HepG2 (cell line): ENCODE measurements around the gene ANAPC2. TPM values are rescaled to one million over a fixed set of nuclear protein-coding genes. Genes with fewer than 3 reads are reported as not detected.

Source experiments
- ATAD3A ChIP-seq: sonication (generic); formaldehyde crosslinking; IDR thresholded peaks from 2 replicates; pipeline ENCODE4 v1.4.0; 2020; ENCODE audit warnings: missing genetic modification reagents
- ETV5 ChIP-seq: IDR thresholded peaks from 2 replicates; pipeline ENCODE4 v1.6.1; 2018; ENCODE audit warnings: missing biosample characterization, missing genetic modification reagents, inconsistent platforms, borderline replicate concordance
- KDM5A ChIP-seq: fragments of 200-600 bp; sonication (generic); IDR thresholded peaks from 2 replicates; pipeline ENCODE4 v1.7.0; 2018; ENCODE audit warnings: antibody characterized with exemption, mild to moderate bottlenecking, low read length, borderline replicate concordance
- MED8 ChIP-seq: sonication (generic); formaldehyde crosslinking; IDR thresholded peaks from 2 replicates; pipeline ENCODE4 v1.8.1; 2023; ENCODE audit warnings: mild to moderate bottlenecking, missing genetic modification reagents; ENCODE audit not compliant: insufficient replicate concordance
- NCOA5 ChIP-seq: sonication (generic); formaldehyde crosslinking; IDR thresholded peaks from 2 replicates; pipeline ENCODE4 v1.4.0; 2020; ENCODE audit warnings: missing genetic modification reagents
- NFE2L1 ChIP-seq: sonication (generic); formaldehyde crosslinking; IDR thresholded peaks from 2 replicates; pipeline ENCODE4 v1.4.0; 2020; ENCODE audit warnings: missing genetic modification reagents, mild to moderate bottlenecking, borderline replicate concordance
- SAP130 ChIP-seq: IDR thresholded peaks from 2 replicates; pipeline ENCODE4 v1.6.1; 2016; ENCODE audit warnings: low read depth
- SOX13 ChIP-seq, 3 experiments: fragments of 450-650 bp in 1 of 3; sonication (generic) in 1 of 3; formaldehyde crosslinking in 1 of 3; IDR thresholded peaks in 2 of 3; conservative IDR thresholded peaks in 1 of 3; 2 replicates each; pipeline versions ENCODE4 v1.5.0 to v1.6.1; 2016 to 2020; ENCODE audit warnings: antibody characterized with exemption in 1 of 3, mild to moderate bottlenecking in 1 of 3, missing compliant biosample characterization in 1 of 3, missing genetic modification reagents in 1 of 3, moderate library complexity in 1 of 3
- TOE1 ChIP-seq: sonication (generic); formaldehyde crosslinking; IDR thresholded peaks from 2 replicates; pipeline ENCODE4 v1.4.0; 2020; ENCODE audit warnings: mild to moderate bottlenecking, missing genetic modification reagents
- ZNF10 ChIP-seq: sonication (generic); formaldehyde crosslinking; IDR thresholded peaks from 2 replicates; pipeline ENCODE4 v1.4.0; 2020; ENCODE audit warnings: mild to moderate bottlenecking, low read depth, missing genetic modification reagents, borderline replicate concordance
- ZNF12 ChIP-seq: sonication (generic); formaldehyde crosslinking; IDR thresholded peaks from 2 replicates; pipeline ENCODE4 v1.5.0; 2020; ENCODE audit warnings: missing genetic modification reagents
- ZNF121 ChIP-seq: sonication (generic); formaldehyde crosslinking; IDR thresholded peaks from 2 replicates; pipeline ENCODE4 v1.5.0; 2020; ENCODE audit warnings: mild to moderate bottlenecking, missing genetic modification reagents
- ZNF232 ChIP-seq: sonication (generic); formaldehyde crosslinking; IDR thresholded peaks from 2 replicates; pipeline ENCODE4 v1.4.0; 2020; ENCODE audit warnings: missing genetic modification reagents, borderline replicate concordance
- ZNF598 ChIP-seq: sonication (generic); formaldehyde crosslinking; IDR thresholded peaks from 2 replicates; pipeline ENCODE4 v1.5.1; 2020; ENCODE audit warnings: mild to moderate bottlenecking, missing genetic modification reagents, borderline replicate concordance
- polyA plus RNA-seq, 8 experiments: library from polyadenylated mRNA; depleted of rRNA in 3 of 8; stranded (reverse) in 7 of 8; unstranded in 1 of 8; fragments of >200 nt; fragmentation: Illumina TruSeq in 4 of 8; extraction: Trizol in 4 of 8; gene quantifications; 2 replicates each; pipeline versions ENCODE4 v1.2.1 to v1.2.3, GENCODE V29; 2011 to 2016; ENCODE audit warnings: low read depth in 4 of 8, missing spikeins in 1 of 8, mixed read lengths in 1 of 8; ENCODE audit not compliant: insufficient read depth in 1 of 8
- total RNA-seq, 5 experiments: library from RNA; depleted of rRNA; stranded (reverse); fragments of >200 nt; fragmentation: Illumina TruSeq; extraction: Trizol; gene quantifications; 2 replicates each; pipeline ENCODE4 v1.2.3, GENCODE V29; 2016; ENCODE audit warnings: low read depth in 1 of 5
- TF ChIP-seq, protein P1 (sequence below): sonication (generic); formaldehyde crosslinking; IDR thresholded peaks from 2 replicates; pipeline ENCODE4 v1.4.0; 2020; ENCODE audit warnings: mild to moderate bottlenecking, missing genetic modification reagents
- TF ChIP-seq, protein P2 (sequence below): sonication (generic); formaldehyde crosslinking; IDR thresholded peaks from 2 replicates; pipeline ENCODE4 v1.5.0; 2020; ENCODE audit warnings: missing genetic modification reagents
- TF ChIP-seq, protein P3 (sequence below): sonication (generic); formaldehyde crosslinking; IDR thresholded peaks from 2 replicates; pipeline ENCODE4 v1.4.0; 2020; ENCODE audit warnings: missing genetic modification reagents
- TF ChIP-seq, protein P4 (sequence below): sonication (generic); formaldehyde crosslinking; IDR thresholded peaks from 2 replicates; pipeline ENCODE4 v1.5.0; 2020; ENCODE audit warnings: mild to moderate bottlenecking, missing genetic modification reagents

ANAPC2 gene
- total and polyA plus RNA-seq, 2 of the 13 experiments (the other 11 are each of a cell fraction or from before 2014, with no cell fraction given) = 12.3 to 15.4 TPM

GRCh38 chr9:137168904-137169856 is 19.2 kb downstream of the ANAPC2 start (continued):
- TF ChIP-seq, protein P1, sequence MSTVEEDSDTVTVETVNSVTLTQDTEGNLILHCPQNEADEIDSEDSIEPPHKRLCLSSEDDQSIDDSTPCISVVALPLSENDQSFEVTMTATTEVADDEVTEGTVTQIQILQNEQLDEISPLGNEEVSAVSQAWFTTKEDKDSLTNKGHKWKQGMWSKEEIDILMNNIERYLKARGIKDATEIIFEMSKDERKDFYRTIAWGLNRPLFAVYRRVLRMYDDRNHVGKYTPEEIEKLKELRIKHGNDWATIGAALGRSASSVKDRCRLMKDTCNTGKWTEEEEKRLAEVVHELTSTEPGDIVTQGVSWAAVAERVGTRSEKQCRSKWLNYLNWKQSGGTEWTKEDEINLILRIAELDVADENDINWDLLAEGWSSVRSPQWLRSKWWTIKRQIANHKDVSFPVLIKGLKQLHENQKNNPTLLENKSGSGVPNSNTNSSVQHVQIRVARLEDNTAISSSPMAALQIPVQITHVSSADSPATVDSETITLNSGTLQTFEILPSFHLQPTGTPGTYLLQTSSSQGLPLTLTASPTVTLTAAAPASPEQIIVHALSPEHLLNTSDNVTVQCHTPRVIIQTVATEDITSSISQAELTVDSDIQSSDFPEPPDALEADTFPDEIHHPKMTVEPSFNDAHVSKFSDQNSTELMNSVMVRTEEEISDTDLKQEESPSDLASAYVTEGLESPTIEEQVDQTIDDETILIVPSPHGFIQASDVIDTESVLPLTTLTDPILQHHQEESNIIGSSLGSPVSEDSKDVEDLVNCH = no peak
- no peak for TF ChIP-seq KDM5A
- no peak for TF ChIP-seq NCOA5 (CRISPR knock-in tag)
- no peak for TF ChIP-seq ATAD3A (CRISPR knock-in tag)
- TF ChIP-seq SOX13 (IDR thresholded peaks at IDR 0.05) = no peak
- TF ChIP-seq SOX13 (CRISPR knock-in tag; conservative IDR thresholded peaks at IDR 0.05 in 1 of 2, IDR thresholded peaks at IDR 0.05 in 1 of 2) = no peak
- peak; percentile 23; the same call in 1 of the 2 replicates for TF ChIP-seq SAP130 (CRISPR knock-in tag)
- no peak for TF ChIP-seq MED8 (CRISPR knock-in tag)
- TF ChIP-seq TOE1 (CRISPR knock-in tag) = no peak
- no peak for TF ChIP-seq ZNF121 (CRISPR knock-in tag)
- no peak for TF ChIP-seq ZNF598 (CRISPR knock-in tag)
- no peak for TF ChIP-seq ZNF12
- TF ChIP-seq, protein P2, sequence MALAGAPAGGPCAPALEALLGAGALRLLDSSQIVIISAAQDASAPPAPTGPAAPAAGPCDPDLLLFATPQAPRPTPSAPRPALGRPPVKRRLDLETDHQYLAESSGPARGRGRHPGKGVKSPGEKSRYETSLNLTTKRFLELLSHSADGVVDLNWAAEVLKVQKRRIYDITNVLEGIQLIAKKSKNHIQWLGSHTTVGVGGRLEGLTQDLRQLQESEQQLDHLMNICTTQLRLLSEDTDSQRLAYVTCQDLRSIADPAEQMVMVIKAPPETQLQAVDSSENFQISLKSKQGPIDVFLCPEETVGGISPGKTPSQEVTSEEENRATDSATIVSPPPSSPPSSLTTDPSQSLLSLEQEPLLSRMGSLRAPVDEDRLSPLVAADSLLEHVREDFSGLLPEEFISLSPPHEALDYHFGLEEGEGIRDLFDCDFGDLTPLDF (CRISPR knock-in tag) = peak; percentile 68
- TF ChIP-seq, protein P3, sequence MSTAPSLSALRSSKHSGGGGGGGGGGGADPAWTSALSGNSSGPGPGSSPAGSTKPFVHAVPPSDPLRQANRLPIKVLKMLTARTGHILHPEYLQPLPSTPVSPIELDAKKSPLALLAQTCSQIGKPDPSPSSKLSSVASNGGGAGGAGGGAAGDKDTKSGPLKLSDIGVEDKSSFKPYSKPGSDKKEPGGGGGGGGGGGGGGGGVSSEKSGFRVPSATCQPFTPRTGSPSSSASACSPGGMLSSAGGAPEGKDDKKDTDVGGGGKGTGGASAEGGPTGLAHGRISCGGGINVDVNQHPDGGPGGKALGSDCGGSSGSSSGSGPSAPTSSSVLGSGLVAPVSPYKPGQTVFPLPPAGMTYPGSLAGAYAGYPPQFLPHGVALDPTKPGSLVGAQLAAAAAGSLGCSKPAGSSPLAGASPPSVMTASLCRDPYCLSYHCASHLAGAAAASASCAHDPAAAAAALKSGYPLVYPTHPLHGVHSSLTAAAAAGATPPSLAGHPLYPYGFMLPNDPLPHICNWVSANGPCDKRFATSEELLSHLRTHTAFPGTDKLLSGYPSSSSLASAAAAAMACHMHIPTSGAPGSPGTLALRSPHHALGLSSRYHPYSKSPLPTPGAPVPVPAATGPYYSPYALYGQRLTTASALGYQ (CRISPR knock-in tag) = no peak
- TF ChIP-seq ZNF232 (CRISPR knock-in tag) = no peak
- TF ChIP-seq NFE2L1 (CRISPR knock-in tag) = no peak
- TF ChIP-seq ETV5 (CRISPR knock-in tag) = no peak
- TF ChIP-seq, protein P4, sequence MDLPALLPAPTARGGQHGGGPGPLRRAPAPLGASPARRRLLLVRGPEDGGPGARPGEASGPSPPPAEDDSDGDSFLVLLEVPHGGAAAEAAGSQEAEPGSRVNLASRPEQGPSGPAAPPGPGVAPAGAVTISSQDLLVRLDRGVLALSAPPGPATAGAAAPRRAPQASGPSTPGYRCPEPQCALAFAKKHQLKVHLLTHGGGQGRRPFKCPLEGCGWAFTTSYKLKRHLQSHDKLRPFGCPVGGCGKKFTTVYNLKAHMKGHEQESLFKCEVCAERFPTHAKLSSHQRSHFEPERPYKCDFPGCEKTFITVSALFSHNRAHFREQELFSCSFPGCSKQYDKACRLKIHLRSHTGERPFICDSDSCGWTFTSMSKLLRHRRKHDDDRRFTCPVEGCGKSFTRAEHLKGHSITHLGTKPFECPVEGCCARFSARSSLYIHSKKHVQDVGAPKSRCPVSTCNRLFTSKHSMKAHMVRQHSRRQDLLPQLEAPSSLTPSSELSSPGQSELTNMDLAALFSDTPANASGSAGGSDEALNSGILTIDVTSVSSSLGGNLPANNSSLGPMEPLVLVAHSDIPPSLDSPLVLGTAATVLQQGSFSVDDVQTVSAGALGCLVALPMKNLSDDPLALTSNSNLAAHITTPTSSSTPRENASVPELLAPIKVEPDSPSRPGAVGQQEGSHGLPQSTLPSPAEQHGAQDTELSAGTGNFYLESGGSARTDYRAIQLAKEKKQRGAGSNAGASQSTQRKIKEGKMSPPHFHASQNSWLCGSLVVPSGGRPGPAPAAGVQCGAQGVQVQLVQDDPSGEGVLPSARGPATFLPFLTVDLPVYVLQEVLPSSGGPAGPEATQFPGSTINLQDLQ = peak; percentile 44; the same call in 1 of the 2 replicates
- TF ChIP-seq ZNF10 (CRISPR knock-in tag) = no peak
